MCF 10A (cell line): Measurements from ENCODE around the gene RHEBL1. TPM values are rescaled to one million over a fixed set of nuclear protein-coding genes. Genes with fewer than 3 reads are reported as not detected.
A peak's percentile ranks its signal among the peaks of the same experiment; 100 is the strongest.

Source experiments
- BruUV-seq: library from RNA; stranded (reverse); fragments of 400-500 nt; replicated peaks from 2 replicates; lab custom pipeline; 2021; lab: Mats Ljungman, UMichigan
- CTCF ChIA-PET: fragments of 300-600 bp; sonication (Branson Sonifier 250); formaldehyde crosslinking; extraction: SDS; loops from one replicate; lab custom pipeline; 2021; ENCODE audit warnings: antibody characterized with exemption, inconsistent platforms; lab: Yijun Ruan, JAX
- POLR2A ChIA-PET: fragments of 300-600, 350-650 bp; sonication (Branson Sonifier 250); formaldehyde crosslinking; extraction: SDS; loops from one replicate; lab custom pipeline; 2020; ENCODE audit warnings: antibody characterized with exemption, inconsistent platforms; lab: Yijun Ruan, JAX
- DNase-seq: peaks from one replicate; pipeline ENCODE4 v3.0.0-alpha.2; 2018; ENCODE audit not compliant: unreplicated experiment
- H3K27ac Mint-ChIP-seq: one replicate; pipeline ENCODE4 v1.8.0; 2022; ENCODE audit warnings: mild to moderate bottlenecking, low read depth, mixed read lengths; ENCODE audit not compliant: unreplicated experiment
- H3K27me3 Mint-ChIP-seq: one replicate; pipeline ENCODE4 v1.8.0; 2022; ENCODE audit warnings: mixed read lengths; ENCODE audit not compliant: insufficient read depth, unreplicated experiment
- H3K36me3 Mint-ChIP-seq: one replicate; pipeline ENCODE4 v1.8.0; 2022; ENCODE audit warnings: mild to moderate bottlenecking, moderate library complexity, mixed read lengths; ENCODE audit not compliant: insufficient read depth, unreplicated experiment
- H3K4me1 Mint-ChIP-seq: one replicate; pipeline ENCODE4 v1.8.0; 2022; ENCODE audit warnings: mixed read lengths; ENCODE audit not compliant: insufficient read depth, unreplicated experiment
- H3K4me3 Mint-ChIP-seq: one replicate; pipeline ENCODE4 v1.8.0; 2022; ENCODE audit warnings: mild to moderate bottlenecking, moderate library complexity, mixed read lengths; ENCODE audit not compliant: unreplicated experiment
- H3K9me3 Mint-ChIP-seq: one replicate; pipeline ENCODE4 v1.8.0; 2022; ENCODE audit warnings: mixed read lengths; ENCODE audit not compliant: unreplicated experiment
- CTCF ChIP-seq: fragments of 200-600 bp; IDR thresholded peaks from one replicate; pipeline ENCODE4 v1.8.0; 2022; ENCODE audit warnings: antibody characterized with exemption, mild to moderate bottlenecking; ENCODE audit not compliant: unreplicated experiment
- intact Hi-C: fragments of 100-400 bp; cut with micrococcal nuclease; formaldehyde crosslinking; loops from 2 replicates; pipeline ENCODE4 v1.14.1; 2022
- total RNA-seq: library from RNA; stranded (reverse); gene quantifications from 2 replicates; pipeline ENCODE4 v1.2.3, GENCODE V29; 2022

RHEBL1 gene
- total RNA-seq, 1 experiment from 2014 or later = 0.35 TPM

- Mint-ChIP-seq H3K4me3 (no peak overlapping the region), H3K9me3 (no peaks in the 10 kb centered on the region), H3K4me1 (no peaks in the 10 kb centered on the region), H3K27me3 (no peaks in the 10 kb centered on the region), H3K36me3 (peaks cover 75% of the 10 kb centered on the region), H3K27ac (peak overlapping the region; percentile 49)
- POLR2A ChIA-PET = interaction anchor here (1.3 kb wide), 1 partner anchor 11 kb away, joined by 3 read pairs; no protein-coding TSS in a partner anchor
- TF ChIP-seq CTCF = no peak
- no TSS peak for BruUV-seq
- no peak for DNase-seq
- CTCF ChIA-PET = no interaction called here
- intact Hi-C loops = no loop called here
Measured at GRCh38 chr12:49041881-49042484, 27.8 kb downstream of the RHEBL1 start.

DNA sequence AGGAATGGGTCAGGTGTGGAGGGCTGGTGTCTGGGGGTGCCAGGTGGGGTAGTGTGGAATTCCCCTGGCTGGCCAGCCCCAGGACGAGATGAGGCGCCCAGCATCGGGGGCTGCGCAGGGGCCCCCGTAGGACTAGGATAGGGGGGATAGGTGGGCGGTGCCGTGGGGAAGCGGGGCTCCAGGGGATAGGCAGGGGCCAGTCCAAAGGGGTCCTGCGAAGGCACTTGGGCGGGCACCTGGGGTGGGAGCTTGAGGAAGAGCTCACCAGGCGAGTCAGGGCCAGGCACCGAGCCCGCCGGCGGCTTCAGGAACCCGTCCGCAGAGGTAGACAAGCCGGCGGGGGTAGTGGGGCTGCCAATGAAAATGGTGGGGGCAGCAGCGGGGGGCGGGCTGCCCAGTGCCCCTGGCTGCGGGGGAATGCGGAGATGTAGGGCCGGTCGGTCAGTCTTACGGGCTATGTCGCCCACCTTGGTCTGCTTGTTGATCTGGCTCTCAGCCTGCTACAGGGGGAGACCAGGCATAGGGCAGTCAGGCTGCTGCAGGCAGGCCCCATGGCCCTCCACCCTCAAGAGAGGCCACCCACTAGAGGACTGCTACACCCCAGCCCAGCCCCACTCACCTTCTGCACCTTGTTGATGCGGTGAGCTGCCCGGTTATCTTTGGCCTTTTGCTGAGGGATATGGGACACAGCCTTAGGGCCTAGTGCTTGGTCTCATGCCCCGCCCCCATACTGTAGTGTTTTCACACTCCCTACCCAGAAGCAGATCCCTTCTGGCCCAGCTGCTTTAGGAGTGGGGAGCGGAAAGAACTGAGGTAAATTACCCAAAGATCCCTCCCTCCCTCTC lies 28.5 kb downstream of the RHEBL1 start:
- ChIA-PET POLR2A (interaction anchor here (1.3 kb wide), 1 partner anchor 10 kb away, joined by 3 read pairs; no protein-coding TSS in a partner anchor), CTCF (interaction anchor here (0.6 kb wide), 1 partner anchor 51 kb away, joined by 3 read pairs; no protein-coding TSS in a partner anchor)
- intact Hi-C loops = no loop called here
- Mint-ChIP-seq H3K9me3 (no peaks in the 10 kb centered on the region), H3K36me3 (peaks cover 75% of the 10 kb centered on the region), H3K4me1 (no peaks in the 10 kb centered on the region), H3K4me3 (no peak overlapping the region), H3K27me3 (no peaks in the 10 kb centered on the region), H3K27ac (no peak overlapping the region)
- no peak for DNase-seq
- TSS peak; percentile 3 for BruUV-seq
- TF ChIP-seq CTCF = no peak

DNA sequence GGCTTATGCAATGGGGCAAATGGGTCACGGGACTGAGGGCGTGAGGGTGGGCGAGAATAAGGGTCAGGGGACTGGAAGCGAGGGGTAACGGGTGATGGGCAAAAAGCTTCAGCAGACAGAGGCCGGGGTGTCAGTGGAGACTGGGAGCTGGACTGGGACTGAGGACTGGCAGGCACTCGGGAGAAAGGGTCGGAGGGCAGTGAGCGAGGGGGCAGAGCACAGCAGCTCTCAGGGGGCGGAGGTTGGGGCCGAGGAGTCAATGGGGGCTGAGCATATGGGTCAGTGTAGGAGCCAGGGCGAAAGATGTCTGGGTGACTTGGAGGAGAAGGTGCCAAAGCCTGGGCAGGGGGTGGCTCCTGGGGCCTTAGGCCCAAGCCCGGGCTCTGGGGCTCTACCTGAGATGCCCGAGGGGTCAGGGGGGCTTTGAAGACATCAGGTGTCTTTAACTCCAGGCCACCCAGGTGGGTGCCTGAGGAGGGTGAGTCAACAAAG lies 29.4 kb downstream of the RHEBL1 start:
- H3K36me3 Mint-ChIP-seq = peaks cover 75% of the 10 kb centered on the region
- CTCF ChIA-PET = interaction anchor here (0.6 to 0.7 kb wide), 3 partner anchors 10 to 80 kb away, joined by 3 read pairs; no protein-coding TSS in a partner anchor

More for the DNA sequence above, 29.4 kb downstream of the RHEBL1 start:
- no peak for DNase-seq
- H3K4me3 Mint-ChIP-seq = no peak overlapping the region
- POLR2A ChIA-PET = no interaction called here
- no peaks in the 10 kb centered on the region for H3K27me3 Mint-ChIP-seq
- H3K4me1 Mint-ChIP-seq = no peaks in the 10 kb centered on the region
- no TSS peak for BruUV-seq
- intact Hi-C loops = no loop called here
- H3K27ac Mint-ChIP-seq = peak overlapping the region; percentile 83
- no peaks in the 10 kb centered on the region for H3K9me3 Mint-ChIP-seq
- TF ChIP-seq CTCF = no peak
